SK-N-MC (cell line): Measurements from ENCODE around the gene SMARCC1.

Experiments
- EZH2 ChIP-seq: fragments of 200-600 bp; sonication (generic); IDR thresholded peaks from one replicate; pipeline ENCODE4 v1.6.1; 2017; ENCODE audit warnings: antibody characterized with exemption
- POLR2AphosphoS5 ChIP-seq: IDR thresholded peaks from 2 replicates; pipeline ENCODE4 v1.6.1; 2012; ENCODE audit warnings: mild to moderate bottlenecking, low read depth, low read length, borderline replicate concordance

GRCh38 chr3:47536221-47536891, 245.3 kb downstream of the SMARCC1 start:
- no peak for TF ChIP-seq POLR2AphosphoS5
- TF ChIP-seq EZH2: no peak
